ENCODE measurements around the gene GSC2.

Gene GSC2

DNA sequence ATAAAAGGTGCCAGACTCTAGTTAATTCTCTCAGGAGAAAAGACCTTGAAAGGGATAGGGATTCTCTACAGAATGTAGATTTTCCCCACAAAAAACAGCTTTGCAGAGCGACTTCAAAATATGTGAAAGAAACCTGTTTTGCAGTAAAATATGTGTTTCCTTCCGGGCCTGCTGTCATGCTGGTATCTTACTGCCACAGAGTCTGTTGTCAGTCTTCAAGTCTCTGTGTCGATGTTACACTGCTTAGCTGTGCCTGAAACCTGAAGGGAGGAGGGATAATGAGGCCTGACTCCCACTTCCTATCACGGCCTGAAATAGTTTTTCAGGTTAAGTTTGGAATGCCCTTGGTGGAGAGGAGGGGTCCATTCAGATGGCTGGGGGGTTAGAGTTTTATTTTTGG is 26.2 kb downstream of the GSC2 start:
- DNase-seq (ENCODE audit: low read depth, low spot score): no peak

DNA sequence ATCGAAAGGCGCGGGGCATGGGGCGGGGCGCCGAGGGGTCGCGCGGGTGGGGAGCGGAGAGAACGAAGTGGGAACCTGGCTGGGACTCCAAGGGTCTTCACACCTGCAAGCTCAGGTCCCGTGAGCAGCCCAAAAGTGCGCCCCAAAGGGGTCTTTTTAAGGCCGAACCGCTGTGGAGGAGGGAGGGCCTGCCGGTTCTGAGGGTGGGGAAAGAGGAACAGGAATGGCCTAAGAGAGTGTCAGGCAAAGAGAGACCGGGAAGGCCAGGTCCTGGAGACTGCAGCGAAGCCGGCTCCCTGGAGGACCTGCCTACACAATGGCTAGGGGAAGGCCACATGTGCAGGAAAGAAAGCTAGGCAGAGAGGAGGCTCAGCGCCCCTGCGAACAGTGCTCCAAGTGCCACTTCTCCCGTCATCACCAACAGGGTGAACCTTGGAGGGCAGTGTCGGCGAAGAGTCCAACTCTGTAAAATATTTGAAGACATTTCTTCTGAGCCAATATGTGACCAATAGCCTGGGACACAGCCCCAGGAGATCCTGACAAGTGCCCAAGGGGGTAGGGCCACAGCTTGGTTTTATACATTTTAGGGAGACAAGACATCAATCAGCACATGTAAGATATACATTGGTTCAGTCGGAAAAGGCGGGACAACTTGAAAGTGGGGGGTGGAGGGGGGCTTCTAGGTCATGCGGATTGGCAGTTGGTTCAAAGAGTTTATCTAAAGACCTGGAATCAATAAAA is 27.2 kb downstream of the GSC2 start:
- no peak for DNase-seq (ENCODE audit: low read depth, low spot score)
- no peak overlapping the region for H3K27ac ChIP-seq

More for the DNA sequence above, 26.2 kb downstream of the GSC2 start:
- no peak overlapping the region for H3K27ac ChIP-seq

DNA sequence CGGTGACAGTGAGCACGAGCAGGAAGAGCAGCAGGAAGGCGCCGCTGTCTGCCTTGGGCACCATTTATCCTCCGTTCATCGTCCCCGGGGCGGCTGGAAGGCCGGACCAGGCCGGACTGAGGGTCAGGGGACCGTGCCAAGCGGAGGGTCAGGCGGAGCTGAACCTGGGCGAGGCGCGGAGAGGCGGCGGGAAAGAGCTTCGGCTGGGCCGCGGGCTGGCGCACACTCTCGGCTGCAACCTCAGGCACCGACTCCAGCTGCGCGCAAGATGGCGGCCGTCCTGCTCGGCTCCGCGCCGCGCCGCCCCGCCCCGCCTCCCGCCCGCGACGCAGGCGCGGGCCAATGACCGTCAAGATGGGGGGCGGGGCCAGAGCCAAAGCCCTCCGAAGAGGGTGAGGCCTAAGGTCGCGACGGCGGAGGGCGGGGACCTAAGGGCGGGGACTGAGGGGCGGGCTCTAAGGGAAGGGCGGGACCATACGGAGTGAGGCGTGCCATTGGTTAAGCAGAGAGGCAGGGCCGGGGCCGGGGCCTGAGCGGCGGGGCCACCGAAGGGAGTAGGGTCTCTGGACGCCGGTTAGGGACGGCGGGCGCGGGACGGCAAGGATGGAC is 27.8 kb downstream of the GSC2 start, which contains the start of gene DGCR2:
DGCR2 (minus strand) TSS at position 270 of the 609 bp plus-strand sequence; CDS start at position 64, 206 bp downstream.
- DNase-seq (ENCODE audit: low read depth, low spot score): peak; percentile 74
- H3K27ac ChIP-seq: peak within 1 kb of the TSS; percentile 81

DNA sequence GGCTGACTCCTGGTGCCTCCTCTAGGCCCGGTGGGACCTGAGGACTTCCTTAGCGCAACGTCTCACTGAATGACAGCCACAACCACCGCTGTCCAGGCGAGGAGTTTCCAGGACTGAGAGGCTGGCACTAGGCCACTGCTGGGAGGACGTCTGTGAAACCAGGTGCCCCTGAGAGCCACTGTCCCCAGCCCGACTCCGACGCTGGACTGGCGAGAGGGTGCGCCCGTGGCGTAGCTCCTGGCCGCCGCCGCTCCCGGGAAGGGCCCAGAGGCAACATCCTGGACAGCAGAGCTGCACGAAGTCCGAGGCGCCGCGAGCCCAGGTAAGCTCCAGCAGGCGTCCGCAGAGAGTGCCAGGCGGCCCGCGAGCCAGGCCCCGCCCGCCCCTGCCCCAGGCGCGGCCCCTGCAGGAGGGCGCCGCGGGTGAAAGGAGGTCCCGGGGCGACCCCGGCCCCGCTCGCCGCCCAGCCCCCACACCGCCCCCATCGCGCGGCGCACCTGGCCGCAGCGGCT is 28.4 kb downstream of the GSC2 start:
- H3K27ac ChIP-seq: peak overlapping the region; percentile 81
- DNase-seq (ENCODE audit: low read depth, low spot score): no peak

DNA sequence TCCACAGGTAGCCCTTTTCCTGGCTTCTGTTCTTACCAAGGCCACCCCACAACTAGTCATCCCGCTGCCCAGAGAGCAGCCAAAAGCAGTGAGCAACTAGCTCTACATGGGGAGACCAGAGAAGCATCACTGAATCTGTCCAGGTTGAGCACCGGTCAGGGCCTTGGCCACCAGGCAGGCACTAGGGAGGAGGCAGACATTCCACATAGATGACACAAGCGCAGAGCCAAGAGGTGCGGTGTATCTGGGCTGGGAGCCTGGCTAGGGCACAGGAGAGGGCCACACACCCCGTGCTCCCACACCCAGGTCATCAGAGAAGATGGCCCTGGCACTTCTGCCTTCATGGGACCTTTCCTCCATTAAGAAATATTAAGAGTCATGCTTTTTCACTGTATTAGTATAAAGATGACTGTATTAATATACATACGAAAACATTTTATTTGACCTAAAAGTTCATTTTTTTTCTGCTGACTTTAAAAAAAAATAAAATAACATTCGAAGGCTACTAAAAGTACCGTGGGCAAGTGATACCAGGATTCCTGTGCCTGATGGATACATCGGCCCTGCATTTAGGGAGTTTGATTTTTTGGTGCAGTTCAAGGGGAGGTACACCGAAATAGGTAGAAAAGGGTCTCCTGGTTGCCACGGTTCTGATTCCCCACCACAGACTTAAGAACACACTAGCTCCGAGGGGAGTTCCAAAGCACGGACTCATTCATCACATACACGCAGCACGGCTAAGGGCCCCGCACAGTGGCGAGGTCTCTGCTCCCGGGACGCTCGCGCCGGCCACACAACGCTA is 29.1 kb downstream of the GSC2 start:
- no peak for DNase-seq (ENCODE audit: low read depth, low spot score)
- peak overlapping the region; percentile 81 for H3K27ac ChIP-seq

DNA sequence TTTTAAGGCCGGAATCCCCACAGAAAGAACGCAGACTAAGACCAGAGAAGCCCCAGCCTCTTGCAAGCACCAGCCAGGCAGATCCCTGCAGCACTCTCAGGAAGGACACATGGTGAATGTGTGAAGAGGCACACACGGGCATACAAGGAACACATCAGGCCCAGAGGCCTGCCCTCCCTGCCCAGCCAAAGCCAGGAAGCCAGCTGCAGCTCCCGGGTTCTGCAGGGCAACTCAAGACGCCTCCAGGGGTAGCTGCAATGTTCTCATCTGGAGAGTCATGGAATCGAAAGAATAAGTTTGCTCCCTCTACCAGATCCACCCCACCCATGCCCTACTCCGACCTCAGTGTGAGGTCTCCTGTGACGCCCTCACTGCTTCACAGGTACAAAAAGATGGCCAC is 30.1 kb downstream of the GSC2 start:
- peak overlapping the region; percentile 81 for H3K27ac ChIP-seq
- DNase-seq (ENCODE audit: low read depth, low spot score): no peak

DNA sequence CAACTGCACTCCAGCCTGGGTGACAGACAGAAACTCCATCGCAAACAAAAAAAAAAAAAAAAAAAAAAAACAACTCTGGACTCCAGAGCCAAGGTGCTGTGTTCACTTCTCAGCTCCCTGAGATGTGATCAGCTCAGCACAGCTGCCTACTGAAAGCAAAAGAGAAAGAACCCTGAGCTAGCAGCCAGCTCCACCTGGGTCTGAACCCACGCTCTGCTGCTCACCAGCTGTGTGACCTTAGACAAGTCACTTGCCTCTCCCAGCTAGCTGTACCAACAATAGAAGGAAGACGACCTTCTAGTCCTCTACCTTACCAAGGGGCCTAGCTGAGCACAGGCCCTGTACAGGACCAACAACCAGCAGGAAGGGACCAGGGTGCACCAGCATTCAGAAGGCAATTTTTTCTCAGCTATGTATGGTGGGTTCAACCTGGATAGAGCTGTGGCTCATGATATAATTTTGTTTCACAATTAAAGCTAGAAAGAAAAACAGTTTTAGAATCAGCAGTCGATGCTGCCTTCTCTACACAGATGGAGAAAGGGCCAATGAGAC is 31.7 kb downstream of the GSC2 start:
- no peak overlapping the region for H3K27ac ChIP-seq
- no peak for DNase-seq (ENCODE audit: low read depth, low spot score)

DNA sequence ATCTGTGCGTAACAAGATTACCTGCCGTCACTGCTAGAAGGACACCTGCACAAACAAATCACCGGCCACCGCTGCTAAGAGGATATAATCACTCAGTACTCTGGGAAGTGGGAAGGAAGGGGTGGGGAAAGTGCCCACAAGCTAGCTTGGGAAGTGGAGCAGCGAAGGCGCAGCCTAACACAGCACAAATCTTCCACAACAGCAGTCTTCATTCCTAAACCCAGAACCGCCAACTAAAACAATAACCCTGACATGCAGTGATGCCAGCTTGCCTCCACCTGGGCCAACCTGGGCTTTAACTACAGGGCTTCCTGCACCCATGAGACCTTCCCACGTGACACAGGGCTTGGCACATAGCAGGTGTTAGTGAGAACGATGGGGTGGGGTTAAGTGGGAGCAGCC is 33.0 kb downstream of the GSC2 start:
- DNase-seq (ENCODE audit: low read depth, low spot score): no peak
- no peak overlapping the region for H3K27ac ChIP-seq

DNA sequence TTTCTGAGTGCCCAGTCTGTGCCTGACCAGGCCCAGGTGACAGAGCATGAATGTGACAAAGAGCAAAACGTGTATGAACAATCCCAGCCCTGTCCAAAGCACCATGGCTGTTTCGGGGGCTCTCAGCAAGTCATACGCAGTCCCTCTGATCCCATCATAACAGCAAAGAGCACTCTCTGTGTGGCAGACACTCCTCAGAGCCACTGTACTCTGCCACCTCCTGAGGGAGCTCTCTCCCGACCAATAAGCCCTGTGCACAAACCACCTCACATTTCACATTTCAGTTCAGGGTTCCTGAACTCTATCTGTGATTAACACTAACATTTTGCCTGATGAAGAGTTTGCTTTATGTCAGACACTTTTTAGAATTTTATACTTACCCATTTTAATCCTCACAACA is 34.5 kb downstream of the GSC2 start:
- no peak overlapping the region for H3K27ac ChIP-seq

DNA sequence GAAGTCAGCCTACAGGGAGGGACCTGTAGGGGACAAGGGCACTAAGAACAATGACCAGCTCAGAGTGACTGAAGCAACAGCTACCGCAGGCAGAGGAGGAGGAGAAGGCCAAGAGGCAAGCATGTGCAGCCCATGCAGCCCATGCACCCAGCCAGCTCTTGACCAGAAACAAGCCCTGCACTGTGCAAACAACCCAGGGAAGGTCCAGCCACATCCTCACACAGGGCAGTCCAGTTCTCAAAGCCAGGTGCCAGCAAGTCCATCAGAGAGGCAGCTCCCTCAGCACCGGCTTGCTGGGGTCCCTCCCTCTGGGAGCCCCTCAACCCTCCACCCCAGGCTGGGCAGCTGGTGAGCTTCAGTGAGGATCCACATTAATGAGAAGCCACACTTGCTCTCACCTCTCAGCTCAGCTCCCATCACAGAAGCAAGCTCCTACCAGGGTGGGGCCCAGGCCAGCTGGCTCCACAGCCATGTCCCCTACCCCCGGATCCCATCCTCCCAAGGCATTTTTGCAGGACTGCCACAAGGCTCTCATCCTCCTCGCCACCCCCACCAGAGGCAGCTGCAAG is 35.0 kb downstream of the GSC2 start:
- DNase-seq (ENCODE audit: low read depth, low spot score): no peak
- H3K27ac ChIP-seq: no peak overlapping the region

More for the DNA sequence above, 34.5 kb downstream of the GSC2 start:
- DNase-seq (ENCODE audit: low read depth, low spot score): no peak

DNA sequence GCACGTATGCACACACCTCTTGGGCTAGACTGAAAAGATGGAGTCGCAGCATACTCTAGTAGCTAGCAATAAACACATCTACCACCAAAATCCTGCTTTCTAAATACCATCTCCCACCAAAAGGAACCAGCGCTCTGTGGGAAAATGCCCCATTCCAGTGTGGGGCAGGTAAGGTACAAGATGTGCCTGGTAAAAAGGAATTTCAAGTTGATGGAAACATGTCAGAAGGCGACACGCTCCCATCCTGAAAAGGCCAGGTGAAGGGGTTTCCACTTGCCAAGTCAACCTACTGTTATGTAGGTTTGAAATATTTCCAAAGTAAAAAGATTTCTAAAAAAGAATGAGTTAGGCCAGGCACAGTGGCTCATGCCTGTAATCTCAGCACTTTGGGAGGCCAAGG is 36.7 kb downstream of the GSC2 start:
- no peak for DNase-seq (ENCODE audit: low read depth, low spot score)
- H3K27ac ChIP-seq: no peak overlapping the region

DNA sequence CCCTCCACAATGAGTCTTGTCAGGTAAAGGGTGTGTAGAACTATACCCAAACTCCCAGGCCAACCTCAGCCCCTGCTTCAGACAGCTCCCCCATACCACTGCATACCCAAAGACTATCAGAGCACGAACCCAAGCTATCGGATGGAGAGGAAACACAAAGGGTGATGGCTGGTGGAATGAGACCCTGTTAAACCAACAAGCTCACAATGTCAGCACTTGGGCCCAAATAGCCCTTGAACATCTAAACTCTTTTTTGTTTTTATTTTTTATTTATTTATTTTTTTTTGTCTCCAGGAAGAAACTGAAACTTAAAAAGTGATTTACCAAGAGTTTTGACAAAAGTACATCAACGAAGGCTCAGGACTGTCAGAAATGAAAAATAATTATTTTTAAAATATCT is 38.5 kb downstream of the GSC2 start:
- no peak for DNase-seq (ENCODE audit: low read depth, low spot score)
- H3K27ac ChIP-seq: peak overlapping the region; percentile 89

DNA sequence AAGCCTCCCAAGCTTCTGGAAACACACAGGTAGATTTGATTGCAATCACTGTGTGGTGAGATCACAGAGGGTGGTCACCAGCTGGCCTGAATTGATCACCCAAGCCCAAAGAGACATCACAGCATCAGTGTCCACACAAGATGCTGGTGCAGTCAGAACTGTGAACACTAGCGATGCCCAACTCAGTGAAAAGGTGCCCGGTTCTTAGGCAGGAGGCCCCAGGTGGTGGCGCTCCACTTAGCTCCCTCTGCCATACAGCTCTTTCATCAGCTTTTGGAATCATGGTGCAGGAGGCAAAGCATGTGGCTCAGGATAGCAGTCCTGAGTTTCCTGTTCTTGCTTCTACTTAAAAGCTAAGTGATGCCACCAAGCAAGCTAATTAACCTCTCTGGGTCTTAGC is 39.0 kb downstream of the GSC2 start:
- no peak for DNase-seq (ENCODE audit: low read depth, low spot score)
- H3K27ac ChIP-seq: peak overlapping the region; percentile 89

DNA sequence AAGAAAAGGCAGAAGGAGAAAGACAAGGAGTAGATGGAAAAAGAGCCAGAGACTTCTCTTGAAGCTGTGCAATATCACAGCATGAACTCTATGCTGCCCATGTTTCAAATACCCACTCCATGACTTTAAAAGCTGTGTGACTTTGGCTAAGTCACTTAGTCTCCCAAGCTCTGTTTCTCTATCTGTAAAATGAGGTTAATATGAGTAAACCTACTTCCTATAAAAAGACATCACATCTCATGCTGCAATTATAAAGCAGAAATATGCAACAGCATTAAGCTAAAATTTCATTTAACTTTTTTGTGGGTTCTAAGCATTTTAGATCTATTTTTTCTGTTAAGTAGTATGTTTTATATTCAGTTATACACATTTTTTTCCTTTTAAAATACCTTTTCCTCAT is 39.4 kb downstream of the GSC2 start:
- peak overlapping the region; percentile 89 for H3K27ac ChIP-seq

DNA sequence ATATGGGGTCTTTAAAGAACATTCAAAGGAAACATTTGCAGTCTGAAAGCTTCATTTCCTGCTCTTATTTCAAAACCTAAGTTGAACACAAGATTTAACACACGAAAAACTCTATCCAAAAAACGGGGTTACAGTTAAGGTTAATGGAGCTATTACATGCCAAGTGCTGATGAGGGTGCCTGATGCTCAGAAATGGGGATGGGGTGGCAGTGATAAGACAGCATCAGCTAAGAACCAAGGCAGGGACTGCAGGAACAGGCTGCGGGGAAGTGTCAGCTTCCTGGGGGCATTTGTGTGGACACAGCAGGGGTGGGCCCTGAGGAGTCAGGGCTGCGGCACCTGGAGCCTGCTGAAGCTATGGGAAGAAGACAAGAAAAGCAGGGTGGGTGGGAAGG is 40.0 kb downstream of the GSC2 start:
- H3K27ac ChIP-seq: peak overlapping the region; percentile 89
- no peak for DNase-seq (ENCODE audit: low read depth, low spot score)

More for the DNA sequence above, 39.4 kb downstream of the GSC2 start:
- DNase-seq (ENCODE audit: low read depth, low spot score): no peak

DNA sequence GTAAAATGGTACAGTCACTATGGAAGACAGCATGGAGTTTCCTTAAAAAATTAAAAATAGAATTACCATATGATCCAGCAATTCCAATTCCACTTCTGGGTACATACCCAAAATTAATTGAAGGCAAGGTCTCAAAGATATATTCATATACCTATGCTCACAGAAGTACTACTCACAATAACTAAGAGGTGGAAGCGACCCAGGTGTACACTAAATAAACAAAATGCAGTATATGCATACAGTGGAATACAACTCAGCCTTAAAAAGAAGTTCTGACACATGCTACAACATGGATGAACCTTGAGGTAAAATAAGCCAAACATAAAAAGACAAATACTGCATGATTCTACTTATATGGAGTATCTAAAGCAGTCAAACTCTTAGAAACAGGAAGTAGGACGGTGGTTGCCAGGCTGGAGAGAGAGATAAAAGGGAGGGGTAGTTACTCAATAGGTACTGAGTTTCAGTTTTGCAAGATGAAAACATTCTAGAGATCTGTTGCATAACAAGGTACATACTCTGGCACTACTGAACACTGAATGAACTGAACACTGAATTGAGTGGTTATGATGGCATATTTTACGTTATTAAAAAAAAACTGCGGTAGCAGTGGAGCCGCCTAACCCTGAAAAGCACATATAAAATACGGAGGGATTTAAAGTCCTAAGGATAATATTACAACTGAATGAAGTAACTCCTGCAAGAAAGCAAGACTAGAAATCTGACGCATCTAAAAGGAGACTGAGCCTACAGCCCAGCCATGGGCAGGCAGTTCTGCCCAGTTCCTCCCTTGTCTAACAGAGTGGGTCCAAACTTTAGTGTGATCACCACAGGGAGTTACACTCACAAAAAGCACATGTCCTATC is 40.7 kb downstream of the GSC2 start:
- peak; percentile 73 for DNase-seq (ENCODE audit: low read depth, low spot score)

DNA sequence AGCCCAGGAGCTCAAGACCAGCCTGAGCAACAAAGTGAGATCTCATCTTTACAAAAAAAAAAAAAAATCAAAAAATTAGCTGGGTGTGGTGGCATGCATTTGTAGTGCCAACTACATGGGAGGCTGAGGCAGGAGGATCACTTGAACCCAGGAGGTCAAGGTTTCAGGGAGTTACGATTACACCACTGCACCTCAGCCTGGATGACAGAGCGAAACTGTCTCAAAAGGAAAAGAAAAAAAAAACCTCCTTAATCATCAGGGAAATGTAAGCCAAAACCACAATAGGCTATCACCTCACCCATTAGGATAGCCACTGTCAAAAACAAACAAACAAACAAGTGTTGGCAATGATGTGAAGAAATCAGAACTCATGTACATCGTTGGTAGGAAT is 41.3 kb downstream of the GSC2 start:
- peak; percentile 27 for DNase-seq (ENCODE audit: low read depth, low spot score)
- H3K27ac ChIP-seq: peak overlapping the region; percentile 89

More for the DNA sequence above, 40.7 kb downstream of the GSC2 start:
- peak overlapping the region; percentile 89 for H3K27ac ChIP-seq

DNA sequence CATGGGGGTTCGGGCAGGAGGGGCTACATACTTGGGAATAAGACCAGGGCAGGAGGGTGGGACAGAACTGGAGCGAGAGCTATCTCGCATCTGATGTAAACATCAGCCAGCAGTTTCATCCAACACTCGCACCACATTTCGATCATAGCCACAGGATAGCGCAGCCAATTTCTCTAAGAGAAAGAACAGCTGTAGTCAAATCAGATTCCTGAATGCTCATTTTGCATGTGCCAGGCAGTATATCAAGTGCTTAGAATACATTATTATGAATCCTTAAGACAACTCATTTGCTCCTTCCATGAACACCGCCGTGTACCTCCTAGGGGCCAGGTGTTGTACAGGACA is 42.4 kb downstream of the GSC2 start:
- DNase-seq (ENCODE audit: low read depth, low spot score): no peak
- H3K27ac ChIP-seq: no peak overlapping the region
